T47D (cell line): ENCODE measurements around the gene TMEM120A.

Experiments
- DNase-seq, 2 experiments: peaks; one replicate each; pipeline versions ENCODE4 v3.0.0 to v3.0.0-alpha.2; 2011 to 2012; ENCODE audit warnings: low read depth in 1 of 2, low spot score in 1 of 2
- JUND ChIP-seq: IDR thresholded peaks from 2 replicates; pipeline ENCODE4 v1.6.1; 2012; ENCODE audit warnings: low read depth
- in situ Hi-C: cut with HindIII; loops from 2 replicates; pipeline ENCODE4 v1.10.0; 2016; ENCODE audit warnings: low sequenced_read_pairs, low pct_unique_long_range_greater_than_20kb

TMEM120A gene

DNA sequence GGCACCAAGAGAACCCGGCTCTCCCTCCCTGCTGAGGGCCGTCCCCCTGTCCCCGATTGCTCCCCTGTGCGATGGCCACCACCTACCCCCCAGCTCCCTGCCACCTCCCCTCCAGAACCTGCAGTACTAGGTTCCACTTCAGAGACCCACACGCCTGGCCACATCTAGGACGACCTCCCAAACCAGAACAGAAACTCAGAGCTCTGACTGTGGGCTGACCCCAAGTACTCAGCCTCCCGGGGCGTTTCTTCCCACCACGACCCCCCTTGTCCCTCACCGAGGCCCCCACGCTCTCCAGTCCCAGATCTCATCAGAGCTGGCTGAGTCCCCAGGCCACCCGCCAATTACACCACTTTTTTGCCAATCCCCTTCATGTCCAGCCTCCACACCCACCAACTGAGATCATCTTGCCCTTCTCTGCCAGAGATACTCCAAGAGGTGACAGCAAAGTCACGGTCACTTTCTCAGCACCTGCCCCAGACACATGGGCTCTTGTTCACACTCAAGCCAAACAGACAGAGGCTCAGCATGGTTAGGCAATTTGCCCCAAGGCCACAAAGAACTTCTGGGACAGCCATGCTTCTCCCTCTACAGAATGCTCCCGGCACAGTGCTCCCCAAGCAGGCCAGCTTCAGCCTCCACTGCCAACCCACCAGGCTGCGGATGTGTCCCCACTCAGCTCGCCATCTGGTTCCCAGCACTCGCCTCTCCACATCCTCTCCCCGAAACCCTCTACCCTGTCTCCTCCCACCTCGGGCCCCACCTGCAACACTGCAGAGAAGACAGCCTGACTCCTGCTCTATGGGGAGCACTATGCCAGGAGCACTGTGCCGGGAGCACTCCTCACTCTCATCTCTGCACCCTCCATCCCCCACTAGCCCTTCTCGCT, 4.7 kb downstream of the TMEM120A start:
- in situ Hi-C loops = no loop called here
- peak in 1 of 2 experiments; percentile 60 for DNase-seq
- no peak for TF ChIP-seq JUND

DNA sequence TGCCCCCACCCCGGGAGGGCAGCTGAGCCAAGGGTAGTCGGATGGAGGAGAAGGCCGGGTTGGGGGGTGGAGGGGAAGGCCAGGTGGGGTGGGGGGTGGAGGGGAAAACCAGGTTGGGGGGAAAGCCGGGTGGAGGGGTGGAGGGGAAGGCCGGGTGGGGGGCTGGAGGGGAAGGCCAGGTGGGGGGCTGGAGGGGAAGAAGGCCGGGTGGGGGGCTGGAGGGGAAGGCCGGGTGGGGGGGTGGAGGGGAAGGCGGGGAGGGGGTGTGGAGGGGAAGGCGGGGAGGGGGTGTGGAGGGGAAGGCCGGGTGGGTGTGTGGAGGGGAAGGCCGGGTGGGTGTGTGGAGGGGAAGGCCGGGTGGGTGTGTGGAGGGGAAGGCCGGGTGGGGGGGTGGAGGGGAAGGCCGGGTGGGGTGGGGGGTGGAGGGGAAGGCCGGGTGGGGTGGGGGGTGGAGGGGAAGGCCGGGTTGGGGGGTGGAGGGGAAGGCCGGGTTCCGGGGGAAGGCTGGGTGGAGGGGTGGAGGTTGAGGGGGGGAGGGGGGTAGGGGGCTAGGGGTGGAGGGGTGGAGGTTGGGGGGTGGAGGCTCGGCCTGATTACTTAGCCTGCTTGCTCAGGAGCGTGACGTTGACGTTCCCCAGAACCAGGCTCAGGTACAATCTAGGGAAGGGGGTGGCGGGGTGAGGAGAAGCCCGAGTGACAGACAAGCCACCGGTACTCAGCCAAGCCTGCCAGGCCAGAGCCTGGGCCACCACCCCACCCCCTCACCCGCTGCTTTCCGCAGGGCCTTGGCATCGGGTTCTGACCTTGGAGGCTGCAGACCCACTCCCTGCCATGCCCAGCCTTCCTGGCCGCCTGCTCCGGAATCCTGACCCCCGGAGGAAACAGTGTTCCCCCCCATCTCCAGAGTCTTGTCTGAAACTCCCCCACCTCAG, 5.6 kb downstream of the TMEM120A start:
- in situ Hi-C loops = no loop called here
- no peak for DNase-seq
- no peak for TF ChIP-seq JUND

DNA sequence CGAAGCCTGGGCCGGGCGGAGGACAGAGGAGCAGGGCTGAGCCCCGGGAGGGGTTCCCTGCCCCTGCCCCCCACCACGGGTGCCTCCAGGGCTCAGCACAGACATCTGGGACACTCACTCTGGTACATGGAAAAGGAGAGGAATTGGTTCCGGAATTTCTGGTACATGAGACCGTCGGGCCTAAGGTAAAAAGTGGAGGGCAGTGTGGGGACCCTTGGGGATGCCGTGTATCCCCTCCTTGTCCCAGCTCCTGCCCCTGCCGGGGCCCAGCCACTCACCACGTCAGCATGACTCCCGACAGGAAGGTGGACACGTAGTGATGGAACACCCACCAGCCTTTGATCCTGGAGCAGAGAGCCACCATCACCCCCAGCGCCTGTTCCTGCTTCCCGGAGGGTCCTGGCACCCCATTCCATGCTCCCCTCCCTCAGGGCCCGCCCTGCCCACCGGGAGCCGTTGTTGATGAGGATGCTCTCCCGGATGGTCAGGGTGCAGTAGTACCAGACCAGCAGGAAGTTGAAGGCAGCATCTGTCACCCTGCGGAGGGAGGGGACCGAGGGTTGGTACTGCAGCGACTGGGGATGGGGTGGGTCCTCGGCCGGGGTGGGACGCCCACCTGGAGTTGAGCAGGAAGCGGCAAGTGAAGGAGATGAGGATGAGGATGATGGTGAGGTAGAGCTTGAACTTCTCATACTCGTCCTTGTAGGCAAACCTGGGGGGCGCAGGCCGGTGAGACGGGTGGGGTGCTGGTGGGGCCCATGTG, 6.4 kb downstream of the TMEM120A start:
- in situ Hi-C loops = no loop called here
- TF ChIP-seq JUND = no peak
- no peak for DNase-seq

DNA sequence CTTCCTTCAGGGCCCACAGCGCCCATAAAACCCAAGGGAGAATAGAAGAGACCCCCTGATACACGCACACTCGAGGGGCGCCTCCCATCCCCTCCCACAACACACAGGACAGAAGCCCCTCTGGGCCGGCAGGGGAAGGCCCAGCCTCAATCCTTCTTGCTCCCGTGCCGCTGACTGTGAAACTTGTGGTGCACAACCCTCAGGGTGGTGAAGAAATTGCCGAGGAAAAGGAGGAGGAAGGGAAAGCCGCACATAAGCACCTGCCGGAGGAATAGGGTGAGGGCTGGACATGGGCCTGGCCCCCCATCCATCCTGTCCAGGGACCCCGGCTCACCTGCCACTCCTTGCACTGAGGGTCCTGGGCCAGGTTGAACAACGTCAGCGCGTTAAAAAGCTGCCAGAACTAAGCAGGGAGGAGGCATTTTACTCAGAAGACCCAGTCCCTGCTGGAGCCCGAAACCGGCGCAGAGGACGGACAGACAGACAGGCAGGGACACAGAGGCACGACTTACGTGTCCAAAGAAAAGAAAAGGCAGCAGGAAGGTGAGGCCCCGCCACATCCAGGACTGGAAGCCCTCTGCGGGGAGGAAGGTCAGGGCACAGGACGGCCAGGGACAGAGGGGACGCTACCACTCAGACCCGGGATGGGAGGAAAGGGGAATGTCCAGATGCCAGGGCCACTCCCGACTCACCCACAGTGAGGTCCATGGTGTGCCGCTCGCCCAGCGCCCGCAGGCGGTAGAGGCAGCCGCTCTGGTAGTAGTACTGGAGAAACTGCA, 7.2 kb downstream of the TMEM120A start:
- TF ChIP-seq JUND = no peak
- no peak for DNase-seq
- in situ Hi-C loops = no loop called here

DNA sequence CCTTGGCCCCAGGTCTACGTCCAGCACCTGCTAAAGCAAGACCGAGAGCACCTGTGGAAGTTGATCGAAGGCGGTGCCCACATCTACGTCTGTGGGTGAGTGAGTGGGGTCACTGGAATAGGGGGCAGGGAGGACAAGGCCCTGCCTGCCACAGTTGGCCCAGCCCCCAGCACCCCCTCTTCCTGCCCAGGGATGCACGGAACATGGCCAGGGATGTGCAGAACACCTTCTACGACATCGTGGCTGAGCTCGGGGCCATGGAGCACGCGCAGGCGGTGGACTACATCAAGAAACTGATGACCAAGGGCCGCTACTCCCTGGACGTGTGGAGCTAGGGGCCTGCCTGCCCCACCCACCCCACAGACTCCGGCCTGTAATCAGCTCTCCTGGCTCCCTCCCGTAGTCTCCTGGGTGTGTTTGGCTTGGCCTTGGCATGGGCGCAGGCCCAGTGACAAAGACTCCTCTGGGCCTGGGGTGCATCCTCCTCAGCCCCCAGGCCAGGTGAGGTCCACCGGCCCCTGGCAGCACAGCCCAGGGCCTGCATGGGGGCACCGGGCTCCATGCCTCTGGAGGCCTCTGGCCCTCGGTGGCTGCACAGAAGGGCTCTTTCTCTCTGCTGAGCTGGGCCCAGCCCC, 8.1 kb downstream of the TMEM120A start:
- no peak for TF ChIP-seq JUND
- no peak for DNase-seq
- in situ Hi-C loops = no loop called here

DNA sequence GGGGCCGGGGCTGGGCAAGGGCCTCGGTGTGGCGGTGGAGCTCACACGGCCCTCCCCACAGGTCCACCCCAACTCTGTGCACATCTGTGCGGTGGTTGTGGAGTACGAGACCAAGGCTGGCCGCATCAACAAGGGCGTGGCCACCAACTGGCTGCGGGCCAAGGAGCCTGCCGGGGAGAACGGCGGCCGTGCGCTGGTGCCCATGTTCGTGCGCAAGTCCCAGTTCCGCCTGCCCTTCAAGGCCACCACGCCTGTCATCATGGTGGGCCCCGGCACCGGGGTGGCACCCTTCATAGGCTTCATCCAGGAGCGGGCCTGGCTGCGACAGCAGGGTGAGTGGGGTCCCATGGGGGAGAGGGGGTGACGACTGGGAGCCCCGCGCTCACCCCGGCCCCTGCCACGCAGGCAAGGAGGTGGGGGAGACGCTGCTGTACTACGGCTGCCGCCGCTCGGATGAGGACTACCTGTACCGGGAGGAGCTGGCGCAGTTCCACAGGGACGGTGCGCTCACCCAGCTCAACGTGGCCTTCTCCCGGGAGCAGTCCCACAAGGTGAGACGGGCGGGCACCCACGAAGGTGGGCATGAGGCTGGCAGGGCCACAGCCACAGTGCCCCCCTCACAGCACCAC, 8.8 kb downstream of the TMEM120A start:
- DNase-seq = no peak
- no peak for TF ChIP-seq JUND
- in situ Hi-C loops = no loop called here

DNA sequence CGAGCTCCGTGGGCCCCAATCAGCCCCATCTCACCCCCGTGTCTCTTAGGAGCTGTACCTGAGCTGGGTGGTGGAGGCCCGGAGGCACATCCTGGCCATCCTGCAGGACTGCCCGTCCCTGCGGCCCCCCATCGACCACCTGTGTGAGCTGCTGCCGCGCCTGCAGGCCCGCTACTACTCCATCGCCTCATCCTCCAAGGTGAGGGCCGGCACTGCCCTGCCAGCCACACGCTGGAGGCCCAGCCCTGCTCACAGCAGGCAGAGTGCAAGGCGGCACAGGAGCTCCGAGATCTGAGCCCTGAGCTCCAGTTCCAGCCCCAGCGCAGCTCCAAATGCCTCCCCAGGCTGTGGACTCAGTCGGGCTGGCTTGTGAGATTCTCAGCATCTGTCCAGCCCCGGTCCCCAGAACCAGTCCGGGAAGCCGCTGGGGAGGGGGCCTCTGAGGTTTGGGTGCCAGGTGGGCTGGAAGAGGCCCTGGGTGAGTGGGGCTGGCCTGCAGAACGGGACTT, 9.3 kb downstream of the TMEM120A start:
- TF ChIP-seq JUND = no peak
- no peak for DNase-seq
- in situ Hi-C loops = no loop called here

DNA sequence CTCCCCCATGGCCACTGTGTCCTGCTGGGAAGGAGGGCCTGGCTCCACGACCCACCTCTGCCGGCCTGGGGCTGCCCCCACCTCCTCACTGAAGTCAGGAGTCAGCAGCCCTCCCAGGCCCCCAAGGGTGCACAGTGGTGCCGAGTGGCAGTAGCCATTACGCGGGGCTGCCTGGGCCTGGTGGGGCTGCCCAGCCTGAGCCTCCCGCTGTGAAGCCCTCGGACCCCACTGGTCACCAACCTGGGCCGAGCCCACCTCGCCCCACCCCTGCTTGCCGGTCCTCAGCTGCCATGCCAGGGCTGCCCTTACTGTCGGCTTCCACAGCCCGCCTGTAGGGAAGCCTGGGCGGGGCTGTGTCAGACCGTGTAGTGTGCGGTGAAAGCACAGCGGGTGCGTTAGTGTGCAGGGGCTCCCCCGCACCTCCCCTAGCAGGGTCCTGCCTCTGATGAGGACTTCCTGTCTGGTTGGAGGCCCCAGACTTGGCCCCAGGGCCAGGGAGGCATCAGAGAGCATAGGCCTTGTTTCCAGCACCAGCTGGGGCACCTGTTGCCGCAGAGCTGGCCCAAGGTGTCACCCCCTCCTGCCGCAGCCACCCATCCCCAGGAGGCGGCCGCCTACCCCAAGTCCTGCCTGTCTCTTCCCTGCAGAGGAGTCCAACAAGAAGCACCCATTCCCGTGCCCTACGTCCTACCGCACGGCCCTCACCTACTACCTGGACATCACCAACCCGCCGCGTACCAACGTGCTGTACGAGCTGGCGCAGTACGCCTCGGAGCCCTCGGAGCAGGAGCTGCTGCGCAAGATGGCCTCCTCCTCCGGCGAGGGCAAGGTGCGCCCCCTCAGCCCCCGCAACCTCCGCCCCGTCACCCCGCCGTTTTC, 10.0 kb downstream of the TMEM120A start:
- TF ChIP-seq JUND = no peak
- in situ Hi-C loops = no loop called here
- no peak for DNase-seq

DNA sequence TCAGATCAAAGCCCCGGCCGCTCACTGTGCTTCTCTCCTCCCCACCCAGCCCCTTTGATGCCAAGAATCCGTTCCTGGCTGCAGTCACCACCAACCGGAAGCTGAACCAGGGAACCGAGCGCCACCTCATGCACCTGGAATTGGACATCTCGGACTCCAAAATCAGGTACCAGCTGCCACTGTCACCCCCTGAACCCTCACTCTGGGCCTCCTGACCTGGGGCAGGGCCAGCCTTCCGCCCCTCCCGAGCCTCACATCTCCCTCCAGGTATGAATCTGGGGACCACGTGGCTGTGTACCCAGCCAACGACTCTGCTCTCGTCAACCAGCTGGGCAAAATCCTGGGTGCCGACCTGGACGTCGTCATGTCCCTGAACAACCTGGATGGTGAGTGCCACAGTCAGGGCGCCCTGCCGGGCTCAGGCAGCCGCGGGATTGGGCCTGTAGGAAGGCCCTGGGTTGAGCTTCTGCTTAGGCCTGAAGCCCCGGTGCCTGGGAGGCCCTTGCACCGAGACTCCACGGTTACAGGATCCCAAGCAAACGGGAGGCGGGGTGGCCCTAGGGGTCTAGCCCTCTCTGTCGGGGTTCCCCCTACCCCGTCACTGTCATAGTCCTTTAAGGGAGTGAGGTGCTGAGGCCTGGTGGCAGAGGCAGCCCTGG, 10.8 kb downstream of the TMEM120A start:
- in situ Hi-C loops = no loop called here
- no peak for TF ChIP-seq JUND
- no peak for DNase-seq
